Tibial artery (tissue), 4 donors: ENCODE measurements around the gene NCAPD3.
A peak's percentile ranks its signal among the peaks of the same experiment; 100 is the strongest.

Experiments
- DNase-seq, 2 donors: peaks; one replicate each; pipeline ENCODE4 v3.0.0-alpha.2; 2019
- H3K27ac ChIP-seq, 2 donors: fragments of 200-600 bp; sonication (generic) in 1 of 2; 1 replicate in 1 of 2; 2 replicates in 1 of 2; pipeline ENCODE4 v1.5.1; 2018 to 2019; ENCODE audit warnings: mild to moderate bottlenecking in 1 of 2
- H3K27me3 ChIP-seq, 2 donors: fragments of 200-600 bp; sonication (generic) in 1 of 2; one replicate each; pipeline versions ENCODE4 v1.5.1 to v1.6.0; 2016 to 2019
- H3K36me3 ChIP-seq, 3 donors: fragments of 200-600 bp; sonication (generic) in 2 of 3; one replicate each; pipeline ENCODE4 v1.5.1; 2016 to 2019; ENCODE audit warnings: mild to moderate bottlenecking in 2 of 3
- H3K4me1 ChIP-seq, 4 donors: fragments of 200-600 bp; sonication (generic) in 2 of 4; 1 replicate in 3 of 4; 2 replicates in 1 of 4; pipeline ENCODE4 v1.5.1; 2016 to 2019
- H3K4me3 ChIP-seq, 2 donors: fragments of 200-600 bp; sonication (generic) in 1 of 2; 1 replicate in 1 of 2; 2 replicates in 1 of 2; pipeline ENCODE4 v1.5.1; 2018 to 2019; ENCODE audit warnings: mild to moderate bottlenecking in 2 of 2
- H3K9me3 ChIP-seq, 3 donors: fragments of 200-600 bp; sonication (generic) in 1 of 3; one replicate each; pipeline ENCODE4 v1.5.1; 2016 to 2019
- intact Hi-C: fragments of 100-400 bp; cut with DNase I; formaldehyde crosslinking; loops from one replicate; pipeline ENCODE4 v1.15.0; 2023; ENCODE audit warnings: low total_unique reads
- TF ChIP-seq, protein P1 (sequence below), 2 experiments: fragments of 200-600 bp in 1 of 2; fragments of 450-650 bp in 1 of 2; IDR thresholded peaks; one replicate each; pipeline ENCODE4 v1.5.1; 2017 to 2019; ENCODE audit warnings: antibody characterized with exemption in 2 of 2, mild to moderate bottlenecking in 1 of 2, moderate library complexity in 1 of 2

NCAPD3 gene

DNA sequence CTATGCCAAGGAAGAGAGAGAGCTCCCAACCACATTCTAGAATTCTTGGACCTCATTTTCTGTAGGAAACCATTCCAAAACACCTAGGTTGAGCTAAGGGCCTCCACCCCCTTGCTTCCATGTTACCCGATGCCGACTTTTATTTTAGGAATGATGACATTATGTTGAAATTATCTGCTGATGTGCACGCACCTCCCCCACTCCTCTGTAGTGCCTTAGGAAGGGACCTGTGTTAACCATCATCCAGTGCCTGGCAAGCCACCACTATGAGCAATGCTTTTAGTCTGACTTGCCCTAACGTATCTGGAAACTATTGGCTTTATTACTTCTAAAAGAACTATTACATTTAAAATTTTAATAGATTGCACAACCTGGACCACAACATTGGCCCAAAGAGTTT lies 42.1 kb downstream of the NCAPD3 start:
- peaks cover 0 to 13% (median 0%) of the 10 kb centered on the region in 4 donors for H3K4me1 ChIP-seq
- peaks cover 7 to 47% (median 20%) of the 10 kb centered on the region in 3 donors for H3K36me3 ChIP-seq
- DNase-seq = no peak
- TF ChIP-seq, protein P1, sequence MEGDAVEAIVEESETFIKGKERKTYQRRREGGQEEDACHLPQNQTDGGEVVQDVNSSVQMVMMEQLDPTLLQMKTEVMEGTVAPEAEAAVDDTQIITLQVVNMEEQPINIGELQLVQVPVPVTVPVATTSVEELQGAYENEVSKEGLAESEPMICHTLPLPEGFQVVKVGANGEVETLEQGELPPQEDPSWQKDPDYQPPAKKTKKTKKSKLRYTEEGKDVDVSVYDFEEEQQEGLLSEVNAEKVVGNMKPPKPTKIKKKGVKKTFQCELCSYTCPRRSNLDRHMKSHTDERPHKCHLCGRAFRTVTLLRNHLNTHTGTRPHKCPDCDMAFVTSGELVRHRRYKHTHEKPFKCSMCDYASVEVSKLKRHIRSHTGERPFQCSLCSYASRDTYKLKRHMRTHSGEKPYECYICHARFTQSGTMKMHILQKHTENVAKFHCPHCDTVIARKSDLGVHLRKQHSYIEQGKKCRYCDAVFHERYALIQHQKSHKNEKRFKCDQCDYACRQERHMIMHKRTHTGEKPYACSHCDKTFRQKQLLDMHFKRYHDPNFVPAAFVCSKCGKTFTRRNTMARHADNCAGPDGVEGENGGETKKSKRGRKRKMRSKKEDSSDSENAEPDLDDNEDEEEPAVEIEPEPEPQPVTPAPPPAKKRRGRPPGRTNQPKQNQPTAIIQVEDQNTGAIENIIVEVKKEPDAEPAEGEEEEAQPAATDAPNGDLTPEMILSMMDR (IDR thresholded peaks at IDR 0.05) = no peak
- no peaks in the 10 kb centered on the region for H3K9me3 ChIP-seq
- H3K27me3 ChIP-seq = no peaks in the 10 kb centered on the region
- H3K27ac ChIP-seq = no peak overlapping the region
- intact Hi-C loops = no loop called here
- no peak overlapping the region for H3K4me3 ChIP-seq

DNA sequence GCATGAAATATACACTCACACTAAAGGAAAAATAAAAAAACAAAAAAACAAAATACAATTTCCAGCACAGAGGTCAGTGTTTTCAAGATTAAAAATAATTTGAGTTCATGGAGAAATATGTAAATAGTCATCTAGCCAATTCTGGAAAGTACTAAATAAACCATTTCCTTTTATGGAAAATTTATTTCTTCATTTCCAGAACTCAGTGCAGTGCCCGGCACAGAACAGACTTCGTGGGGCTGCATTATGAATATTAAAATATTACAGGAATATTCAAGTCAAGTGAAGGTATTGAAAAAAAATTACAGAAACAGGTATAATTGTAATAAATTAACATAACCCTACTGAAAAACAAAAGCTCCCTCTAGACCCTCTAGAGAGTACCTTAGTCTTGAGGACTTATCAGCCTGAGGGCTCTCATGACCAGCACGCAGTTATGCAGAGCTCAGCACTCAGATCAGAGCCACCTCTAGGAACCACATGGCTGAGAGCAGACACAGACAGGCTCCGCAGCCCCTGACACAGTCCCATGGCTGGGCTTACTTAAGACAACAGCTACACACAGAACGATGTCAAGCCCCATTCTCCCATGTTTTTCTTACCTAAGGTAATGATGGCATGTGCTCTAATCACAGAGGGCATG lies 45.6 kb downstream of the NCAPD3 start:
- TF ChIP-seq, protein P1 (IDR thresholded peaks at IDR 0.05) = no peak
- peak overlapping the region in 1 of 2 donors; percentile 8 for H3K27ac ChIP-seq
- no peak for DNase-seq

DNA sequence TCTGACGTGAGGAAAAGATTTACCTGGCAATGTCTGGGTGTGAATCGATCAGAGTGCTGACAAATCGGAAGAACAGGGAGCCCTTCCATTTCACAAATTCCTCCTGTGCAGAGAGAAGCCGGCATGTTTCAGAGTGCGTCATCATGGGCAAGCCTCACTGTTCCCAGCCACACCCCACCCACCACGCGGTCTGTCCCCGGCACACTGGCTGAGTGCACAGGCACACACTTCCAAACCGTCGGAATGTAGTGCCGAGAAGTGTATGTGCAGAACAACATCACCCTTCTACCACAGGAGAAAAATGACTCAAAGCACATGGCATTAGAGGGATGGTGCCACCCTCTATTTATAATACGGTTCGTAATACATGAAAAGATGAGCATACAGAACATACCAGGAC lies 47.5 kb downstream of the NCAPD3 start:
- TF ChIP-seq, protein P1 (IDR thresholded peaks at IDR 0.05) = no peak
- intact Hi-C loops = no loop called here
- H3K27me3 ChIP-seq = no peaks in the 10 kb centered on the region
- no peak overlapping the region for H3K27ac ChIP-seq
- H3K9me3 ChIP-seq = no peaks in the 10 kb centered on the region
- no peak overlapping the region for H3K4me3 ChIP-seq
- peaks cover 0 to 13% (median 0%) of the 10 kb centered on the region in 4 donors for H3K4me1 ChIP-seq
- no peak for DNase-seq
- H3K36me3 ChIP-seq = peaks cover 0 to 64% (median 41%) of the 10 kb centered on the region in 3 donors

More for the DNA sequence above, 45.6 kb downstream of the NCAPD3 start:
- peaks cover 0 to 59% (median 31%) of the 10 kb centered on the region in 3 donors for H3K36me3 ChIP-seq
- no peaks in the 10 kb centered on the region for H3K9me3 ChIP-seq
- H3K4me1 ChIP-seq = peaks cover 0 to 13% (median 0%) of the 10 kb centered on the region in 4 donors
- intact Hi-C loops = no loop called here
- no peaks in the 10 kb centered on the region for H3K27me3 ChIP-seq
- no peak overlapping the region for H3K4me3 ChIP-seq

DNA sequence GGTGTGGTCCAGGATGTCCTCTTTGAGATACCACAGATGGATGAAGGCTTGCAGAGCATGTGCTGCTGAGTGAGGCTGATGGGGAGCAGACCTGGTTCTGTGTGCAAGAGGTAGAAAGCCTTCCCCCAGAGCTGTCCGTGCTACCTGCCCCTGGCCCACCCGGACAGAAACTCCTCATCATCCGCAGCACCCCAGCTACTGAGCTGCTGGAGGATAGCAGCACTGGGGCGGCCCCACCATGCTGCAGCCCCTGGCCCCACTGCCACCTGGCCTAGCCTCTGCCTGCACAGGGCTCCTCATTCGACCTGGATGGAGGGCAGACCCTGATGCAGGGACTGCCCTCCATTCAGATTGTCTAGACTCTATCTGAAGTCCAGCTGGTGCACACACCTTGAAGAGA lies 50.5 kb downstream of the NCAPD3 start:
- H3K4me1 ChIP-seq = peaks cover 0 to 8% (median 0%) of the 10 kb centered on the region in 4 donors
- no peaks in the 10 kb centered on the region for H3K9me3 ChIP-seq
- TF ChIP-seq, protein P1 (IDR thresholded peaks at IDR 0.05) = no peak
- H3K4me3 ChIP-seq = no peak overlapping the region
- H3K27ac ChIP-seq = no peak overlapping the region
- no peak for DNase-seq
- intact Hi-C loops = no loop called here
- H3K36me3 ChIP-seq = peaks cover 7 to 66% (median 49%) of the 10 kb centered on the region in 3 donors
- no peaks in the 10 kb centered on the region for H3K27me3 ChIP-seq

DNA sequence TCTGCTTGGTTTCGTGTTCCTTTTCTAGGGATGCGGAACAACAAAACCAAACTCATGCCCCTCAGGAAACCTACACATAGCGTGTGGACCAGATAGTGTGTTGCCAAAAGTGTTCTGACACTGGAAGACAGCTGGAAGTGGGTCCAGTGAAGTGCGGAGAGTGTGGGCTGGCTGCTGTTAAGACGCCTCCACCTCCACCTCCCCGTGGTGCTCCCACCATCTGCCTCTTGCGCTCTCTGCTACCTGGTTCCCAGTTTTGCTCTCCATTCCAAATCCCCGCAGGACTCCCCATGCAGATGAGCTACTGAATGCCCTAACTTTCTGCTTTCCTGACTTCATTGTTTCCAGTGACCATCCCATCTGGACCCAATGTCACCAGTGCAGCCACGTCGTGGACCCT lies 51.8 kb downstream of the NCAPD3 start:
- no peaks in the 10 kb centered on the region for H3K4me1 ChIP-seq
- H3K9me3 ChIP-seq = no peaks in the 10 kb centered on the region
- H3K27me3 ChIP-seq = no peaks in the 10 kb centered on the region
- DNase-seq = no peak
- H3K27ac ChIP-seq = no peak overlapping the region
- intact Hi-C loops = no loop called here
- peaks cover 15 to 71% (median 57%) of the 10 kb centered on the region in 3 donors for H3K36me3 ChIP-seq
- TF ChIP-seq, protein P1 (IDR thresholded peaks at IDR 0.05) = no peak
- no peak overlapping the region for H3K4me3 ChIP-seq
